Right ventricle myocardium inferior (tissue), 1 donor: ENCODE results near the gene SPECC1L. TPM values are rescaled to one million over a fixed set of nuclear protein-coding genes. Genes with fewer than 3 reads are reported as not detected.

ENCODE experiments used
- ATAC-seq: fragments of 200-7000 bp; cut with Tn5 transposase; one replicate; pipeline ENCODE4 v1.9.1; 2020; ENCODE audit warnings: mild to moderate bottlenecking, moderate library complexity
- DNase-seq: peaks from one replicate; pipeline ENCODE4 v3.0.0; 2021; ENCODE audit errors: missing footprints
- intact Hi-C: fragments of 100-400 bp; cut with DNase I; formaldehyde crosslinking; loops from one replicate; pipeline ENCODE4 v1.11.0; 2022
- total RNA-seq: library from RNA; stranded (reverse); fragmentation: NEBNext Ultra II Directional; extraction: Animal tissue kit (Norgen Biotek cat#: 25700); gene quantifications from one replicate; pipeline ENCODE4 v1.2.1, GENCODE V29; 2021
- donor health status: DM: no; HTN: yes; CAD: no; lungs with severe emphysema.

SPECC1L gene
- total RNA-seq, 1 donor from 2014 or later: 45.7 TPM

GRCh38 chr22:24417200-24417599, 146.6 kb downstream of the SPECC1L start:
- no peak for ATAC-seq
- no peak for DNase-seq
- intact Hi-C loops: no loop called here

- intact Hi-C loops: no loop called here
- DNase-seq (no peak), ATAC-seq (no peak)
Measured at GRCh38 chr22:24417901-24418641, 147.4 kb downstream of the SPECC1L start.

DNA sequence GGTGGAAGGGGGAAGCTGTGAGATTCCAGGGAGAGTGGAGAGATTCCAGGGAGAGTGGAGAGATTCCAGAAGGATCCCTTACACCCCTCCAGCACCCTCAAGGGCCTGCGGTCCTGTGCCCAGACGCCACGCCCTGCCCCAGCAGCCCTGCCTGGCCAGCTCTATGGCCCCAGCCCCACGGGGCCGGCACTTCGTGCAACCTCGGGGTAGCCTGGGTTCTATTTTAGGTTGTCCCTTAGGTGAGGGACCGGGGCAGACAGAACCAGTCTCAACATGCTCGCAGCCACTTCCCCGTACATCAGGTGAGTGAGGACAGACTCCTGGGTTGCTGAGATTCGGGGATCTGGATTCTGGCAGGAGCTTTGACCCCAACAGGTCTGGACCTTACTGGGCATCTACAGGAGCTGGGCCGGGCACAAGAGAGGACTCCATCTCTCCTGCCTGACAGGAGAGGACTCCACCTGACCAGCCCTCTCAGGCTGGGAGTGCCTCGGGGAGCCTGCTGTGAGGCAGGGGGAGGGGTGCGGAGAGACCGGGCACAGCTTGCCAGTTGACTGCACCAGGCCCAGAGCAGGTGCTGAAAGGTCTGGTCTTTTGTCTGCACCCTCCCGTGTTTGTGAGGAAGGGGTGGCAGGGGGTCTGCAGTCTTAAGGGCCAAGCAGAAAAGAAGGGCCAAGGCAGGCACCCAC, 148.3 kb downstream of the SPECC1L start:
- intact Hi-C loops: no loop called here
- ATAC-seq (no peak), DNase-seq (no peak)

- ATAC-seq (no peak), DNase-seq (no peak)
- intact Hi-C loops: no loop called here
Measured at GRCh38 chr22:24419475-24419850, 148.8 kb downstream of the SPECC1L start.

DNA sequence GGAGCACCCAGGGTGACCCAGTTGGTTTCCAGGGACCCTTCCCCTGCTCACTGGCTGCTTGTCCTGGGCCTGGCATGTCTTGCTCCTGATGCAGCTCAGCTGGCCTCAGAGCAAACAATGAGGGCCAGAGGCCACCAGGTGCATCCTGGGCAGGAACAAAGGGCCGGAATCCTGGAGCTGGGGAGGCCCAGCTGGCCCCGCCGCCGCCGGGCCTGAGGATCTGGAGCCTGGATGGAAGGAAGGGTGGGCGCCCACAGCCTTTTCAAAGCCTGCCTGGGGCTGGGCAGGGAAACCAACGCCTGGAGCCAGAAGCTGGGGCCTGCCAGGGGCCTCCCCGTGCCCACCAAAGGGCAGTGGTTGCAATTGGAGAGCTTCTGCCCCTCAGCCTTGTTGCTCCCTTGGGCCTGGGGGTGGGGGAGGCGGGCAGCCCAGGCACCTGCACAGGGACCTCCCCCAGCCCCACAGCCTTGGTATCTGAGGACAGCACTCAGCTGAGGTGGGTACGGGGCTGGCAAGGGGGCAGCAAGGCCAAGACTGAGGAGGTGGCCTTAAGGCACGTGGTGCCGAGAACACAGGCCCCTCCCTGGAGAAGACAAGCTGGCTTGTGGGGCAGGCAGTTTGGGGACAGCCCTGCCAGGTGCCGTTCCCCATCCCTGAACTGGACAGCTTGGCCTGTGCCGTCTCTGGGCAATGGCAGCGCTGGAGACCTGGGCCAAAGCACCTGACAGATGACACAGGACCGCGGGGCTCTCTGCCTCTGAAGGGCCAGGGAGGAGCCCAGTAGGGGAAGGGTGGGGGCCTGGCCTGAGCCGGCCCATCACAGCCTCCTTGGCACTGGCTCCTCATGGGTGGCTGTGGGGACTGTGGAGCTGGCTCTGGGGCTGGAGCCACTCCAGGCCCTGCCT, 149.7 kb downstream of the SPECC1L start:
- DNase-seq: no peak
- intact Hi-C loops: loop anchor here (5.0 kb wide), 2 partner anchors 82 to 93 kb away; no protein-coding TSS in a partner anchor
- no peak for ATAC-seq

GRCh38 chr22:24420977-24421343, 150.3 kb downstream of the SPECC1L start:
- intact Hi-C loops: loop anchor here (5.0 kb wide), 2 partner anchors 81 to 94 kb away; no protein-coding TSS in a partner anchor
- ATAC-seq (no peak), DNase-seq (peak; percentile 42)

- no peak for ATAC-seq
- intact Hi-C loops: loop anchor here (5.0 kb wide), 2 partner anchors 81 to 94 kb away; no protein-coding TSS in a partner anchor
- DNase-seq: no peak
Measured at GRCh38 chr22:24421428-24421931, 150.8 kb downstream of the SPECC1L start.

GRCh38 chr22:24422102-24422665, 151.6 kb downstream of the SPECC1L start:
- ATAC-seq (no peak), DNase-seq (no peak)
- intact Hi-C loops: loop anchor here (5.0 kb wide), 2 partner anchors 80 to 95 kb away; no protein-coding TSS in a partner anchor

GRCh38 chr22:24423519-24424000, 152.9 kb downstream of the SPECC1L start:
- ATAC-seq (peak; percentile 65), DNase-seq (peak; percentile 90)
- intact Hi-C loops: loop anchor here (5.0 kb wide), 2 partner anchors 79 to 96 kb away; no protein-coding TSS in a partner anchor

GRCh38 chr22:24424001-24424900, 153.6 kb downstream of the SPECC1L start:
- DNase-seq (peak; percentile 76), ATAC-seq (peak; percentile 14)
- intact Hi-C loops: loop anchor here (5.0 kb wide), 2 partner anchors 78 to 97 kb away; no protein-coding TSS in a partner anchor

GRCh38 chr22:24424901-24425775, 154.5 kb downstream of the SPECC1L start:
- intact Hi-C loops: loop anchor here (5.0 kb wide), 2 partner anchors 77 to 98 kb away; no protein-coding TSS in a partner anchor
- DNase-seq (peak; percentile 71), ATAC-seq (no peak)

DNA sequence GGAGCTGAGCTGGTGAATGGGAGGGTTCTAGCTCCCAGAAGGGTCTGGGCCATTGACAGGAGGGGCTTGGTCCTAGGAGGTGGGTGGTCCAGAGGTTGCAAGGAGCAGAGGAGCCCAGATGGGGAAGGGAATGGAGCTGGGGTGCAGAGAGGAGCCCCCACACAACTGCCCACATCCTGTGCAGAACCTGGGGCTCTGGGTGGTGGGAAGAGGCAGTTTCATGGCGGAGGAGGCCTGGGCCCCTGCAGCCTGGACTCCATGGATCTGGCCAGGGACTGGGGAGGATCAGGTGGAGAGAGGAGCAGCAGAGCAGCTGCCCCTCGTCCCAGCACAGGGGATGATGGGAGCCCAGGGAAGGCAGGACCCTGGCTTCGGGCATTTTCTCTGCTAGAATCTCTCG, 155.8 kb downstream of the SPECC1L start:
- intact Hi-C loops: no loop called here
- DNase-seq: no peak
- no peak for ATAC-seq

DNA sequence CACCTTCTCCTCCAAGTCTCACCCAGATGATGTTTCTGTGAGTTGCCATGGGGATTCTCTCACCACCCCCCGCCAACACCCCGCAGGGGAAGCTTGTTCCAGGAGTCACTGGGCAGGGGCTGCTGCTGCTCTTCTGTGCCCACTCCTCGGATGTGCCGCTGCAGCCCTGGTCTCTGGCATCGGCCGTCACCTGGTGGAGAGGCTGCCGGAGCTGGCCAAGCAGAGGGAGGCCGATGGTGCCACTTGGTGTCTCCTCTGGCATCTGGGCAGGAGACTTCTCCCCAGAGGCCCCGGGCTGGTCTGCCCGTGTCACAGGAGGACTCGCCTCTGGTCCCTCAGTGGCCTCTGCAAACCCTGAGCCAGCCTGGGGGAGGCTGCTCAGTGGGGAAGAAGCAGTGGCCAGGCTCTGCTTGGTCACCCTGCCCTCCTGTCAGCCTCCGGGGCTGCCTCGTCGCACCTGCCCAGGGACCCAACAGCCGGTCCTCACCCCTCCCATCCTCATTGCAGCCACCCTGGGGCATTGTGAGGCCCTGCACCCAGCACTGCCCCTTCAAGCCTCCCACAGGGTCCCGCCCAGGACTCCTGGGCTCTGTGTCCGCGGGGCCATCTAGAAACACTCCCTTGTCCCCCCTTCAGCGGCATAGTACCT, 156.3 kb downstream of the SPECC1L start:
- intact Hi-C loops: no loop called here
- DNase-seq (no peak), ATAC-seq (no peak)

GRCh38 chr22:24427500-24428164, 157.0 kb downstream of the SPECC1L start, which contains the start of gene ADORA2A:
ADORA2A (plus strand) TSS chr22:24427599; CDS start chr22:24433405, 5,806 bp downstream.
- ATAC-seq (no peak), DNase-seq (peak; percentile 85)
- intact Hi-C loops: no loop called here

GRCh38 chr22:24428751-24429410, 158.2 kb downstream of the SPECC1L start:
- no peak for DNase-seq
- intact Hi-C loops: no loop called here
- ATAC-seq: no peak
